HG02798 (cell line): ENCODE measurements around the gene ADAMTS9.

Experiments used
- ATAC-seq: cut with Tn5 transposase; IDR thresholded peaks from one replicate; pipeline ENCODE4 v1.9.1; 2021; ENCODE audit warnings: mild to moderate bottlenecking; ENCODE audit not compliant: unreplicated experiment, poor library complexity

ADAMTS9 gene

GRCh38 chr3:64687781-64688604, at the start of gene ADAMTS9:
TSS of gene ADAMTS9 (minus strand) at chr3:64688000. CDS start at chr3:64687657, 343 bp downstream.
- no peak for ATAC-seq

- no peak for ATAC-seq
These were observed 44.8 kb upstream of the ADAMTS9 start for GRCh38 chr3:64732576-64732975.

GRCh38 chr3:64730681-64731080, 42.9 kb upstream of the ADAMTS9 start:
- ATAC-seq = no peak

- ATAC-seq = no peak
These were observed 41.2 kb upstream of the ADAMTS9 start for GRCh38 chr3:64728994-64729393.

- ATAC-seq = no peak
These were observed 40.6 kb upstream of the ADAMTS9 start for GRCh38 chr3:64728428-64728827.

GRCh38 chr3:64726414-64727090, 38.8 kb upstream of the ADAMTS9 start:
- ATAC-seq = no peak

- ATAC-seq = no peak
These were observed 31.2 kb upstream of the ADAMTS9 start for GRCh38 chr3:64718976-64719375.

GRCh38 chr3:64717872-64718613, 30.2 kb upstream of the ADAMTS9 start:
- no peak for ATAC-seq

- no peak for ATAC-seq
These were observed 29.6 kb upstream of the ADAMTS9 start for GRCh38 chr3:64717411-64717810.

GRCh38 chr3:64716110-64716710, 28.4 kb upstream of the ADAMTS9 start:
- ATAC-seq = no peak

- ATAC-seq = no peak
These were observed 27.6 kb upstream of the ADAMTS9 start for GRCh38 chr3:64715211-64715982.

- no peak for ATAC-seq
These were observed 20.7 kb upstream of the ADAMTS9 start for GRCh38 chr3:64708456-64708855.

GRCh38 chr3:64705946-64706345, 18.1 kb upstream of the ADAMTS9 start:
- no peak for ATAC-seq

GRCh38 chr3:64696896-64697295, 9.1 kb upstream of the ADAMTS9 start:
- no peak for ATAC-seq

- ATAC-seq = no peak
These were observed 6.3 kb upstream of the ADAMTS9 start for GRCh38 chr3:64694114-64694513.

GRCh38 chr3:64693031-64693430, 5.2 kb upstream of the ADAMTS9 start:
- ATAC-seq = no peak

- no peak for ATAC-seq
These were observed 3.3 kb upstream of the ADAMTS9 start for GRCh38 chr3:64691051-64691450.

GRCh38 chr3:64687086-64687780, 567 bp downstream of the ADAMTS9 start:
- no peak for ATAC-seq

GRCh38 chr3:64686446-64686908, 1.3 kb downstream of the ADAMTS9 start:
- ATAC-seq = no peak
